GM18861 (cell line): ENCODE results near the gene BOK.

Experiments
- ATAC-seq: cut with Tn5 transposase; IDR thresholded peaks from one replicate; pipeline ENCODE4 v1.9.1; 2021; ENCODE audit not compliant: unreplicated experiment

Gene BOK

GRCh38 chr2:241618829-241619228, 60.3 kb downstream of the BOK start:
- no peak for ATAC-seq

GRCh38 chr2:241619597-241620418, 61.3 kb downstream of the BOK start:
- no peak for ATAC-seq

GRCh38 chr2:241620419-241620769, 61.8 kb downstream of the BOK start:
- no peak for ATAC-seq
